ENCODE results near the gene TRAM1L1.

TRAM1L1 gene

GRCh38 chr4:117068120-117068519 lies 17.3 kb downstream of the TRAM1L1 start:
- Histone ChIP-seq H3K36me3 (no peaks in the 10 kb centered on the region), H3K27me3 (no peaks in the 10 kb centered on the region), H3K4me3 (ENCODE audit: low read depth, low read length) (no peak overlapping the region), H3K9me3 (no peaks in the 10 kb centered on the region), H3K4me1 (0 out of 2 replicates have a peak, but pooled peaks cover 2% of the 10 kb centered on the region)
- TF ChIP-seq, protein P1, sequence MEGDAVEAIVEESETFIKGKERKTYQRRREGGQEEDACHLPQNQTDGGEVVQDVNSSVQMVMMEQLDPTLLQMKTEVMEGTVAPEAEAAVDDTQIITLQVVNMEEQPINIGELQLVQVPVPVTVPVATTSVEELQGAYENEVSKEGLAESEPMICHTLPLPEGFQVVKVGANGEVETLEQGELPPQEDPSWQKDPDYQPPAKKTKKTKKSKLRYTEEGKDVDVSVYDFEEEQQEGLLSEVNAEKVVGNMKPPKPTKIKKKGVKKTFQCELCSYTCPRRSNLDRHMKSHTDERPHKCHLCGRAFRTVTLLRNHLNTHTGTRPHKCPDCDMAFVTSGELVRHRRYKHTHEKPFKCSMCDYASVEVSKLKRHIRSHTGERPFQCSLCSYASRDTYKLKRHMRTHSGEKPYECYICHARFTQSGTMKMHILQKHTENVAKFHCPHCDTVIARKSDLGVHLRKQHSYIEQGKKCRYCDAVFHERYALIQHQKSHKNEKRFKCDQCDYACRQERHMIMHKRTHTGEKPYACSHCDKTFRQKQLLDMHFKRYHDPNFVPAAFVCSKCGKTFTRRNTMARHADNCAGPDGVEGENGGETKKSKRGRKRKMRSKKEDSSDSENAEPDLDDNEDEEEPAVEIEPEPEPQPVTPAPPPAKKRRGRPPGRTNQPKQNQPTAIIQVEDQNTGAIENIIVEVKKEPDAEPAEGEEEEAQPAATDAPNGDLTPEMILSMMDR (IDR thresholded peaks at IDR 0.05; ENCODE audit: low read depth, low read length), result no peak
- DNase-seq, result no peak

GRCh38 chr4:117063961-117064696 lies 21.2 kb downstream of the TRAM1L1 start:
- TF ChIP-seq, protein P1 (IDR thresholded peaks at IDR 0.05; ENCODE audit: low read depth, low read length), result no peak
- Histone ChIP-seq H3K4me1 (0 out of 2 replicates have a peak, but pooled peaks cover 2% of the 10 kb centered on the region), H3K36me3 (no peaks in the 10 kb centered on the region), H3K4me3 (ENCODE audit: low read depth, low read length) (no peak overlapping the region), H3K9me3 (no peaks in the 10 kb centered on the region), H3K27me3 (no peaks in the 10 kb centered on the region)
- DNase-seq, result no peak

DNA sequence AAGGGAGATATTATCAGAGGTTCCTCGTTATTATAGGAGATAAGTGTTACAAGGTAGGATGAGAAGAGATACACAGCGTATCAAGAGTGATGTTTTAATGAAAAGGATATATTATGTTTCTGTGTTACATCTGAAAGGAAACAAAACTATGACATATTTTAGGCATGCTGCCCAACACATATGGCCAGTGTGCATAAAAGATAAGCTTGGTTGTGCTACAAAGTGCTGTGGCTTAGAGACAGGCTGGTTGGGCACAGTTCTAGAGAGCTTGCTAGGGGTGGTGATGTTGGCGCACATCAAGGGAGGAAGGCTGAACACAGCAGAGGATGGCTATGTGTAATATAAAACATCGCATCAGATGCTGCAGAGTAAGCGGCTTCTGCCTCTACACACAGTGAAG lies 42.4 kb downstream of the TRAM1L1 start:
- DNase-seq, result no peak
- no peaks in the 10 kb centered on the region for H3K27me3 ChIP-seq
- TF ChIP-seq, protein P1 (IDR thresholded peaks at IDR 0.05; ENCODE audit: low read depth, low read length), result no peak
- H3K4me3 ChIP-seq (ENCODE audit: low read depth, low read length), result no peak overlapping the region
- no peaks in the 10 kb centered on the region for H3K36me3 ChIP-seq
- no peaks in the 10 kb centered on the region for H3K4me1 ChIP-seq
- H3K9me3 ChIP-seq, result no peaks in the 10 kb centered on the region
